RWPE1 (cell line): ENCODE results near the gene GPRIN2.

Source experiments
- CTCF ChIA-PET: fragments of 350-600 bp; sonication (Branson Sonifier 250); formaldehyde crosslinking; extraction: SDS; loops from one replicate; lab custom pipeline; 2021; lab: Yijun Ruan, JAX
- POLR2A ChIA-PET: fragments of 400-600 bp; formaldehyde crosslinking; extraction: SDS; loops from one replicate; lab custom pipeline; 2020; ENCODE audit warnings: antibody characterized with exemption; ENCODE audit not compliant: low non-redundant PET; lab: Yijun Ruan, JAX
- DNase-seq: peaks from one replicate; pipeline ENCODE4 v3.0.0; 2012; ENCODE audit warnings: low spot score
- H3K27ac ChIP-seq: fragments of 450-650 bp; 2 replicates; pipeline ENCODE4 v1.5.1; 2017
- TF ChIP-seq, protein P1 (sequence below): fragments of 450-650 bp; conservative IDR thresholded peaks from 2 replicates; pipeline ENCODE4 v1.5.1; 2017; ENCODE audit warnings: low read depth, mild to moderate bottlenecking

The GPRIN2 gene

DNA sequence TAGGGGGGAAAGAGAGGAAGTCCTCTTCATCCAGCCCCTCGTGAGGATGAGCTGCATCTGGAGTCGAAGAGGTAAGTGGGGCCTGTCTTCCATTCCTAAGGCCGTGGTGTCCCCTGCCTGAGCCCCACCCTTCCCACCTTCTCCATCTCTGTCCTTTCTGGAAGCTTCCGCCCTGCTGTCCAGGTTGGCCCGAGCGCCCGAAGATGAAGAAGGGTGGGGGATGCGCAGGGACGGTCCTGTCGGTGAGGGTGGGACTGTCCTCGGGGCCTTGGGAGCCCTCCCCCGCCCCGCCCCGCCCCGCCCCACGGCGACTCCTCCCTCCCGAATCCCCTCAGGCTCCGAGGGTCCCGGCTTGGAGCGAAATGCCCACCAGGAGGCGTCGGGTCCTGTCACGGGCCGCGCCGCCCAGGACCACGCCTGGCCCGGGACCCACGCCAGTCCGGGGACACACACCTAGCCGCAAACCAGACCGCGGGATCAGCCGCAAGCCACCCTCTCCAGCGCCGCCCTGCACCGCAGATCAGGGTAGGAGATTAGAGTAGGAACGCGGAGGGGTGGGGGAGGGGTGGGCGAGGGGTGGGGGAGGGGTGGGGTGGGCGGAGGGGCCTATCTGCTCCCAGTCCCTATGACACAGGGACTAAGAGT is 15.3 kb downstream of the GPRIN2 start:
- ChIA-PET POLR2A (no interaction called here), CTCF (no interaction called here)
- no peak for DNase-seq
- H3K27ac ChIP-seq, result no peak overlapping the region
- TF ChIP-seq, protein P1, sequence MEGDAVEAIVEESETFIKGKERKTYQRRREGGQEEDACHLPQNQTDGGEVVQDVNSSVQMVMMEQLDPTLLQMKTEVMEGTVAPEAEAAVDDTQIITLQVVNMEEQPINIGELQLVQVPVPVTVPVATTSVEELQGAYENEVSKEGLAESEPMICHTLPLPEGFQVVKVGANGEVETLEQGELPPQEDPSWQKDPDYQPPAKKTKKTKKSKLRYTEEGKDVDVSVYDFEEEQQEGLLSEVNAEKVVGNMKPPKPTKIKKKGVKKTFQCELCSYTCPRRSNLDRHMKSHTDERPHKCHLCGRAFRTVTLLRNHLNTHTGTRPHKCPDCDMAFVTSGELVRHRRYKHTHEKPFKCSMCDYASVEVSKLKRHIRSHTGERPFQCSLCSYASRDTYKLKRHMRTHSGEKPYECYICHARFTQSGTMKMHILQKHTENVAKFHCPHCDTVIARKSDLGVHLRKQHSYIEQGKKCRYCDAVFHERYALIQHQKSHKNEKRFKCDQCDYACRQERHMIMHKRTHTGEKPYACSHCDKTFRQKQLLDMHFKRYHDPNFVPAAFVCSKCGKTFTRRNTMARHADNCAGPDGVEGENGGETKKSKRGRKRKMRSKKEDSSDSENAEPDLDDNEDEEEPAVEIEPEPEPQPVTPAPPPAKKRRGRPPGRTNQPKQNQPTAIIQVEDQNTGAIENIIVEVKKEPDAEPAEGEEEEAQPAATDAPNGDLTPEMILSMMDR, result no peak

DNA sequence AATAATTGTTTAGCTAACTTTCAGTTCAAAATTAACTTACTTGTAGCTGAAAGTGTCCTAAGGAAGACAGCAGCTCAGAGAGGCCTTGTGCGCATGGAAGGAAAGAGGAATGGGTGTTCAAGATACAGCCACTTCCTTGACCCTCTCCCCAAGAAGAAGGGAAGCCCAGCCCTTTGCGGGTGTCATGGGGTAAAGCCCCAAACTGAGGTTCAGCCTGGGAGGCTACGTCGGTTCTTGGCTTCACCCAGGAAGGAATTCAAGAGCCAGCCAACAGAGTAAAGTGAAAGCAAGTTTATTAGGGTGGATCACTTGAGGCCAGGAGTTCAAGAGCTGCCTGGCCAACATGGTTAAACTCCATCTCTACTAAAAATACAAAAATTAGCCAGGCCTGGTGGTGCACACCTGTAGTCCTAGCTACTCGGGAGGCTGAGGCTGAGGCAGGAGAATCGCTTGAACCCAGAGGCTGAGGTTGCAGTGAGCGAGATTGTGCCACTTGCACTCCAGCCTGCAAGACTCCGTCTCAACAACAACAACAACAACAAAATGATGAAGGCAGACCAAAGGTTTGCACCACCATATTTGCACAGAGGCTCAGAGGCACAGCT is 15.9 kb downstream of the GPRIN2 start:
- TF ChIP-seq, protein P1, result no peak
- CTCF ChIA-PET, result no interaction called here
- no peak for DNase-seq
- POLR2A ChIA-PET, result no interaction called here
- no peak overlapping the region for H3K27ac ChIP-seq

DNA sequence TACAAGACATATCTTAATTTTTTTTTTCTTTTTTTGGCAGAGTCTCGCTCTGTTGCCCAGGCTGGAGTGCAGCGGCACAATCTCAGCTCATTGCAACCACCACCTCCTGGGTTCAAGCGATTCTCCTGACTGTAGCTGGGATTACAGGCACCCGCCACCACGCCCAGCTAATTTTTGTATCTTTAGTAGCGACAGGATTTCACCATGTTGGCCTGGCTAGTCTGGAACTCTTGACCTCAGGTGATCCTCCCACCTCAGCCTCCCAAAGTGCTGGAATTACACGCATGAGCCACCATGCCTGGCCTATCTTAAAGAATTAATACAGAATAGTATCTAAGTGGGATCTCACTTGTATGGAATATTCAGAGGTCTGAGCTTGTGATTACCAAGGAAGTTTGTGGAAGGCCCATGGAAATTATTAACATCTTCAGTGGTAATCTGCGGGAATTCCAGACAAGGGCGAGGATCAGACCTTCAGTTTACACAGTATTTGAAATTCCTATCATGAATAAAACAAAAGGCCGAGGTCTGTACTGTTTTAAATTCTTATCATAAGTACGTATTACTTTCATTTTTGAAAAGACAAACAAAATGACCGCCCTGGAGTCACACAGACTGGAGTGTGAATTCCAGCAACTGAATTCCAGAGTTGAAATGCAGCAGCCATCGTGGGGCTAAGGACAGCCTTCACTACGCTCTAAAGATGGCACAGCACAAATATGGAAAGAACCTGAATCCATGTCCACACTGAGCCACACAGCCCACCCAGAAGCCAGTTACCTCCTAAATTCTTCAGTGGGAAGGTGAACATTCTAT is 16.7 kb downstream of the GPRIN2 start:
- ChIA-PET POLR2A (no interaction called here), CTCF (no interaction called here)
- H3K27ac ChIP-seq, result no peak overlapping the region
- no peak for DNase-seq
- TF ChIP-seq, protein P1, result no peak

DNA sequence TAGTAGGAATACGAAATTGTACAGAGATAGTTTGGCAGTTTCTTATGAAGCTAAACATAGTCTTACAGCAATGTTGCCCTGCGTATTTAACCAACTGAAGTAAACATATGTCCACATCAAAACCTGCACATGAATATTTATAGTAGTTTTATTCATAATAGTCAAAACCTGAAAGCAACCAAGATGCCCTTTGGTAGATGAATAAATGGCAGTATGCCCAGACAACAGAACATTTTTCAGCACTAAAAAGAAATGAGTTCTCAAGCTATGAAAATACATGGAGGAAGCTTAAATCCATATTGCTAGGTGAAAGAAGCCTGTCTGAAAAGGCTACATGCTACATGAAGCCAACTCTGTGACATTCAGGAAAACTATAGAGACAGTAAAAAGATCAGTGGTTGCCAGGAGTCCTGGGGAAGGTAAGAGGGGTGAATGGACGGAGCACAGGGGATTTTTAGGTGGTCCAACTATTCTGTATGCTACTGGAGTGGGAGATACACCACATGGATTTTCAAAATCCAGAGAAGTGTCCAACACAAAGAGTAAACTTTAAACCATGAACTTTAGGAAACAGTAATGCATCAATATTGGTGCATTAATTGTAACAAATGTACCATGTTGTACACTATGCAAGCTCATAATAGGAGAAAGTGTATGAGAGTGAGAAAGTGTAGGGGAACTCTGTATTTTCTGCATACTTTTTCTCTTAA is 17.6 kb downstream of the GPRIN2 start:
- no peak overlapping the region for H3K27ac ChIP-seq
- POLR2A ChIA-PET, result no interaction called here
- TF ChIP-seq, protein P1, result no peak
- no peak for DNase-seq
- CTCF ChIA-PET, result no interaction called here

DNA sequence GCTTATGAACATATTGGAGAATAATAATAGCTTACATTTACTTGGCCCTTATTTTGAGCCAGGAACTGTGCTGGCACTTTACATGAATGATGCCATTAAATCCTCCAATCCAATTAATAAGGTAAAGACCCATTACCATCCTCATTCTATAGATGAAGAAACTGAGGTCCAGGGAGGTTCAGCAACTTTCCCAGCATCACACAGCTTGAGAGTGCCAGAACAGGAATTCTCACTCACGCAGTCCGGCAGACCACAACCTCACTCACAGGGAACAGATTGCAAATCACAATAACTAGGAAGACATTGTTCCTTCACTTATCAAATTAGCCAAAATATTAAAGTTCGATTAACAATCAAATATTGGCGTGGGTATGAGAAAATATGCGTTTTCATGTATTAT is 18.3 kb downstream of the GPRIN2 start:
- ChIA-PET CTCF (interaction anchor here (0.6 kb wide), 1 partner anchor 11 kb away, joined by 3 read pairs; no protein-coding TSS in a partner anchor), POLR2A (no interaction called here)
- H3K27ac ChIP-seq, result no peak overlapping the region
- TF ChIP-seq, protein P1, result no peak
- DNase-seq, result no peak

DNA sequence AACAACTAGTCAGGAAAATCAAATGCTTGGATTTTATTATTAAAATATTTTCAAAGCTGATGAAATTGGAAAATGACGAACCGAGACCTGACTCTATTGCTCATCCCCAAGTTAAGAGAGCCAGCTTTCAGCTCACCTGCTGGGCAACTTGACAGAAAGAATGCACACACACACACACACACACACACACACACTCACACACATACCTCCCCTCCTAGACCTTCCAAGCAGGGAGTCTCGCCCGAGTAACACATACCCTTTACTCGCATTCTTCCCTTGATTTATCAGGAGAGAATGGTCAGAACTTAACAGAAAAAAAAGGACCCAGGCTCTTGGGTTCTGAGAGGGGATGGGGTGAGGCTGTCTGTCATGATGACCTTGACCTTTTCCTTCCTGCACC is 19.1 kb downstream of the GPRIN2 start:
- H3K27ac ChIP-seq, result no peak overlapping the region
- POLR2A ChIA-PET, result no interaction called here
- DNase-seq, result no peak
- TF ChIP-seq, protein P1, result no peak
- CTCF ChIA-PET, result no interaction called here
